GM21367 (cell line): ENCODE measurements around the gene SNX10.

ENCODE experiments used
- ATAC-seq: cut with Tn5 transposase; IDR thresholded peaks from one replicate; pipeline ENCODE4 v1.9.1; 2021; ENCODE audit not compliant: unreplicated experiment

The SNX10 gene

DNA sequence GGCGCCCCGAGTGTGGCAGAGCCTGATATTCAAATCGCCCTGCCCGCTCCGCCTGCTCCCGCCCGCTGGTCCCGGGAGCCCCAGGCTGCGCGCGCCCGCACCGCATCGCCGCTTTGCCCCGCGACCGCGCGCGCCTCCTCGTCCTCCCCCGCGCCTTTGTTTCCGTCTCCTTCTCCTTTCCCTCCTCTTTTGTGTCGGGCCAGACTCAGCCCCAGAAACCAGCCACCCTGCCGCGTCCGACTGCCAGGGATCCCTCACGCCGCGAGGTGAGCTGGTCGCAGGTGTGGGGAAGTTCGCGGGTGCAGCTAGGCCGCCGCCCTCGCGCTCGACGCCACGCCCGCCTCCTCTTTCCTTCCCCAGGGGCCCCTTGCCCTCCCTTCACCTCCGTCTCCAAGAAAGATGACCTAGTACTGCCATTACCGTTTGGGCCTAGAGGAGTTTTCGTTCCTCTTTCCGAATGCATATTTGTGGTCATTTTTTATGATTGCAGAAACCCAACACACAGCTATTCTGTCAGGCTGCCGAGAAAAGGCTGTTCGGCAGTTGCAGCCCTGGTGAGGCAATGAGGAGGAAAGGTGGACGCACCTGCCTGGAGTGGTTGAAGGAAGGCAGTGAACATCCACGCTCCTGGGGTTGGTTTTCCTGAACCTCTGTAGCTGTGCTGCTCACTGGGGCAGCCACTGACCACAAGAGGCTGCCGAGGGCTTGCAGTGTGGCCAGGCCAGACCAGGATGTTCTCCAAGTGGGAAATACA, 107.3 kb downstream of the SNX10 start:
- peak; percentile 90 for ATAC-seq

- ATAC-seq, result no peak
These were observed 108.1 kb downstream of the SNX10 start for GRCh38 chr7:26399736-26400135.

GRCh38 chr7:26403640-26404039, 112.0 kb downstream of the SNX10 start:
- ATAC-seq, result no peak

- no peak for ATAC-seq
These were observed 112.7 kb downstream of the SNX10 start for GRCh38 chr7:26404189-26404996.

- ATAC-seq, result no peak
These were observed 114.8 kb downstream of the SNX10 start for GRCh38 chr7:26406433-26406832.

GRCh38 chr7:26409661-26410547, 118.2 kb downstream of the SNX10 start:
- ATAC-seq, result no peak

GRCh38 chr7:26413007-26413691, 121.5 kb downstream of the SNX10 start:
- no peak for ATAC-seq

DNA sequence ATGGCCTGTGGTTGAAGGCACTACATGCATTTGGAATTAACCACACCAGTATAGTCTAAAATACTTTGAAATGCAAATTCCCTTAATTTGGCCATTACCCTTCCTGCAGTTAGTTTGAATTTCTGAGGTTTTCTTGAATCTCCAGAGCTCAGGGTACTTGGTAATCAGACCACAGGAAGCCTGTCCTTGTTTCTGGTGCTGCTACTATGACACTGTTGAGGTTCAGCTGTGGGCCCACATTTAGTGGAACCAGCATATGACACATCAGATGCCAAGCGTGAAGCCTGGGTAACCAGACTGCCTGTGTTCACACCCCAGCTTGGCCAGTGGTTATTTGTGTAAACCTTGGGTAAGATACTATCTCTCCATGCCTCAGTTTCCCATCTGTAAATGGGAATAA, 124.3 kb downstream of the SNX10 start:
- no peak for ATAC-seq

DNA sequence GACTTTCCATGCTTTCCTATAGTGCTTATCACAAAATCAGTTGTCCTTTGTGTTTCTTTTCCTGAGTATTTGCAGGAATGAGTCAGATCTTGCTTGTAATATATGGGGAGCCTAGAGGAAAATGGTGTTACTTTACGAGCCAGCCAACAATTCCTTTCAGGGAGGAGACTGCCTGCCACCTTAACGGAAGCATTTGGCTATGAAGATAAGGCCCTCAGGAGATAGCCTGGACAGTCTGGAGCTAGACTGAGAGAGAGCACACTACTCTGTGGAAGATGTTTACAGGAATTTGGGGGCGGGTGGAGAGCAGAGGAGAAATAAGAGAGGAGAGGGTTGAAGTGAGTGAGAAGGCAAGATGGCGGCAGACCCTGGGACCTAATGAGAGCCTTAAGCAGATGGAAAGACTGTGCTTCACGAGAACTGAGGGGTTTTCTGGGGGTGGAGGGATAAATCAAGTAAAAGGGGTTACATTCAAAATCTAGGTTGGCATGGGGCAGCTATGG, 126.3 kb downstream of the SNX10 start:
- no peak for ATAC-seq

GRCh38 chr7:26419198-26419597, 127.5 kb downstream of the SNX10 start:
- ATAC-seq, result no peak

DNA sequence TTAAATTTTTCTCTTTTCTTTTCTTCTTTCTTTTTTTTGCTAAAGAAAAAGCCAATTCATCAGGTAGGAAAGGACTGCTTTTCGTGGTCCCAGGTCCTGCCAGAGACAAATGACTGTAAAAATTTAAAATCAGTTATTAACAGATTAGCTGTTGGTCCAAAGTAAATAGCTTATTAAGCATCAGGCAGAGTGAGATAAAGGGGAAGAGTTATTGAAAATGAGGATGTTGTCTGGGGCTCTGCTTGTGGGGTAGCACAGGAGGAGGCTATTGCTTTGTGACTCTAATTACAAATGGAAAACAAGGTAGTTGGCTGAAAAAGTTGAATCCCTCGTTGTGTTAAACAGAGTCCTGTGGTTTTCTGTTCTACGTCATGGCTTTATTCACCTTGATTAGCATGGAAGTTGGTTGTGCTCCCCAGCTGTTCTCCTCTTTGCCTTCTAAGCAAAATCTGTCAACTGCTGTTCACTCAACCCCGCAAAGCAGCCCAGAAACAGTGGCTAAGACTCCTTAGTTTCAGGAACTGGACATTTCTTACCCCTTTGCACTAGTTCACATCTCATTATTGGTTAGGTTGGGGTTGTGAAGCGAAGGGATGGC, 128.9 kb downstream of the SNX10 start:
- ATAC-seq, result no peak

DNA sequence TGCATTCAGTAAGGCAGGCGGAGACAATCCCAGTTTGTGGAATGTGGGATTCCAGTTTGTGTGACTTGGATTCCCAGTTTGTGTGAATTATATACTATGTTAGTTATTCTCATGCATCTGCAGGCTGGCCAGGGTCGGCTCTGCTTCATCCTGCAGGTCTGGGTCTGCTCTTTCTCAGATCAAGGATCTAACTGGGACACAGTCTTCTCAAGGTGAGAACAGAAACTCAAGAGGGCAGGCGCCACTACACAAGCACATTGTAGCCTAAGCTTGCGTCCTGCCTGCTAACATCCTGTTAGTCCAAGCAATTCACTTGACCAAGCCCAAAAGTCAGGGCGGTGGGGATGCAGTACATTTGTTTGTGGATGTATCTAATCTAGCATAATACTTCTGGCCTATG, 131.1 kb downstream of the SNX10 start:
- ATAC-seq, result no peak

GRCh38 chr7:26423436-26423835, 131.8 kb downstream of the SNX10 start:
- ATAC-seq, result no peak
